Thoracic aorta (tissue), 2 donors: ENCODE measurements around the gene ZBTB17. TPM values are rescaled to one million over a fixed set of nuclear protein-coding genes. Genes with fewer than 3 reads are reported as not detected.

Experiments
- ATAC-seq: fragments of 150-250 bp; one replicate; pipeline ENCODE4 v1.8.0; 2017; ENCODE audit warnings: low read depth; ENCODE audit not compliant: insufficient number of reproducible peaks, low FRiP score
- DNase-seq: peaks from one replicate; pipeline ENCODE4 v3.0.0-alpha.2; 2020; ENCODE audit warnings: low spot score
- H3K27ac ChIP-seq, 2 donors: fragments of 200-600 bp; sonication (generic); 1 replicate in 1 of 2; 2 replicates in 1 of 2; pipeline ENCODE4 v1.5.1; 2016; ENCODE audit warnings: mild to moderate bottlenecking in 2 of 2, moderate library complexity in 2 of 2
- H3K27me3 ChIP-seq: fragments of 200-600 bp; sonication (generic); replicated peaks from 2 replicates; pipeline ENCODE4 v1.6.0; 2016; ENCODE audit warnings: mild to moderate bottlenecking; ENCODE audit not compliant: insufficient read depth
- H3K36me3 ChIP-seq: fragments of 200-600 bp; sonication (generic); one replicate; pipeline ENCODE4 v1.5.1; 2016
- H3K4me1 ChIP-seq, 2 donors: fragments of 200-600 bp; sonication (generic); 1 replicate in 1 of 2; 2 replicates in 1 of 2; pipeline versions ENCODE4 v1.5.1 to v1.6.0; 2016; ENCODE audit warnings: low read depth in 2 of 2, mild to moderate bottlenecking in 1 of 2; ENCODE audit not compliant: control insufficient read depth in 1 of 2
- H3K4me3 ChIP-seq: fragments of 200-600 bp; sonication (generic); 2 replicates; pipeline ENCODE4 v1.5.1; 2016; ENCODE audit warnings: mild to moderate bottlenecking
- H3K9me3 ChIP-seq: fragments of 200-600 bp; sonication (generic); 2 replicates; pipeline ENCODE4 v1.5.1; 2016
- total RNA-seq, 2 donors: library from RNA; depleted of rRNA; stranded (reverse); fragments of >200 nt; gene quantifications; one replicate each; pipeline versions ENCODE4 v1.1.0 to v1.2.3, GENCODE V29; 2016
- TF ChIP-seq, protein P1 (sequence below): fragments of 200-600 bp; sonication (generic); IDR thresholded peaks from one replicate; pipeline ENCODE4 v1.5.1; 2019; ENCODE audit warnings: antibody characterized with exemption

Gene ZBTB17
- total RNA-seq, 2 donors from 2014 or later: 42.9 to 46.5 TPM

DNA sequence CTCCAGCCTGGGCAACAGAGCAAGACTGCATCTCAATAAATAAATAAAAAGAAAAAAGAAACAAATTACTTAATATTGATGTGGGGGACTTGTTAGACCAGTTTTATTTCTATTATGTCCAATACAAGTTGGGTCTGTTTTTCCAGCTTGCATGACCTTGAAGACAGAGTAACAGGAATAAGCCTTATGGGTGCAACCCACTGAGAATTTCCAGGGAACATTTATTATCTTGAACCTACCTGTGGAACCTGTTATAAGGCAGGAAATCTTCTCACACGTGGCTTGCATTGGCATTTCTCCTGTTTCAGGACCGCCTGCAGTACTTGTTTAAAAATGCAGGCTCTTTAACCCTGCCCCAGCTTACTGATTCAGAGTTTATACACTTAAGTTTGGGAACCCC is 64.0 kb downstream of the ZBTB17 start:
- Histone ChIP-seq H3K9me3 (no peaks in the 10 kb centered on the region), H3K27me3 (no peaks in the 10 kb centered on the region), H3K4me3 (no peak overlapping the region), H3K4me1 (peaks cover 0 to 14% of the 10 kb centered on the region in 2 donors), H3K27ac (no peak overlapping the region), H3K36me3 (peaks cover 43% of the 10 kb centered on the region)
- no peak for ATAC-seq
- TF ChIP-seq, protein P1, sequence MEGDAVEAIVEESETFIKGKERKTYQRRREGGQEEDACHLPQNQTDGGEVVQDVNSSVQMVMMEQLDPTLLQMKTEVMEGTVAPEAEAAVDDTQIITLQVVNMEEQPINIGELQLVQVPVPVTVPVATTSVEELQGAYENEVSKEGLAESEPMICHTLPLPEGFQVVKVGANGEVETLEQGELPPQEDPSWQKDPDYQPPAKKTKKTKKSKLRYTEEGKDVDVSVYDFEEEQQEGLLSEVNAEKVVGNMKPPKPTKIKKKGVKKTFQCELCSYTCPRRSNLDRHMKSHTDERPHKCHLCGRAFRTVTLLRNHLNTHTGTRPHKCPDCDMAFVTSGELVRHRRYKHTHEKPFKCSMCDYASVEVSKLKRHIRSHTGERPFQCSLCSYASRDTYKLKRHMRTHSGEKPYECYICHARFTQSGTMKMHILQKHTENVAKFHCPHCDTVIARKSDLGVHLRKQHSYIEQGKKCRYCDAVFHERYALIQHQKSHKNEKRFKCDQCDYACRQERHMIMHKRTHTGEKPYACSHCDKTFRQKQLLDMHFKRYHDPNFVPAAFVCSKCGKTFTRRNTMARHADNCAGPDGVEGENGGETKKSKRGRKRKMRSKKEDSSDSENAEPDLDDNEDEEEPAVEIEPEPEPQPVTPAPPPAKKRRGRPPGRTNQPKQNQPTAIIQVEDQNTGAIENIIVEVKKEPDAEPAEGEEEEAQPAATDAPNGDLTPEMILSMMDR: no peak
- DNase-seq: no peak

DNA sequence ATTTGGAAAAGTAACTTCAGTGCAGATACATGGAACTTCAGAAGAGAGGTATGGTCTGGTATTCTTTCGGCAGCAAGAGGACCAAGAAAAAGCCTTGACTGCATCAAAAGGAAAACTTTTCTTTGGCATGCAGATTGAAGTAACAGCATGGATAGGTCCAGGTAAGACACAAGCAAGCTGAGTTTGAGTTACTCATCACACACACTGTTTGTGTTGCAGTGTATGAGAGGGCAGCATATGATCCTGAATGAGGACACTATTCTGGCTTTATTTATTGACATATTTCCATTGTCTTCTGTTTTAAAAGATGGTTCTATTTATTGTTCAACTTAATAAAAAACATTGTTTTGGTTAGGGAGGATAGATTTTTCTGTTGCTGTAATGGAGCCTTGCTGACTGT is 64.8 kb downstream of the ZBTB17 start:
- ATAC-seq: no peak
- H3K36me3 ChIP-seq: peaks cover 38% of the 10 kb centered on the region
- H3K4me1 ChIP-seq: peaks cover 0 to 9% of the 10 kb centered on the region in 2 donors
- H3K9me3 ChIP-seq: no peaks in the 10 kb centered on the region
- H3K4me3 ChIP-seq: no peak overlapping the region
- no peaks in the 10 kb centered on the region for H3K27me3 ChIP-seq
- H3K27ac ChIP-seq: no peak overlapping the region
- TF ChIP-seq, protein P1: no peak
- no peak for DNase-seq

DNA sequence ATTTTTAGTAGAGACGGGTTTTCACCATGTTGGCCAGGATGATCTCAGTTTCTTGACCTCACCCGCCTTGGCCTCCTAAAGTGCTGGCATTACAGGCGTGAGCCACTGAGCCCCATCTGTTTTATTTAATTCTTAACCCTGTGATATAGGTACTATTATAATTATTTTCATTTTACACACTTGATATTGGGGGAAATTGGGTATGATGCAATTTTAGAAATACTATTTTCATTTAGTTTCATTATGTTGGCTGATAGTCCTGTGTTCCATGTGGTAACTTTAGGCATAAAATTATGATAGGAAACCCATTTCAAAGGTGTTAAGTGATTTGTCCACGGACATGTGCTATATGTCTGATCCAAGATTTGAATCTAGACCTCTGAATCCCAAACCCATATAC is 67.3 kb downstream of the ZBTB17 start:
- no peaks in the 10 kb centered on the region for H3K27me3 ChIP-seq
- ATAC-seq (no peak), DNase-seq (no peak)
- peaks cover 33% of the 10 kb centered on the region for H3K36me3 ChIP-seq
- no peaks in the 10 kb centered on the region for H3K9me3 ChIP-seq
- H3K27ac ChIP-seq: no peak overlapping the region
- peaks cover 5 to 14% of the 10 kb centered on the region in 2 donors for H3K4me1 ChIP-seq
- no peak overlapping the region for H3K4me3 ChIP-seq
- TF ChIP-seq, protein P1: no peak

DNA sequence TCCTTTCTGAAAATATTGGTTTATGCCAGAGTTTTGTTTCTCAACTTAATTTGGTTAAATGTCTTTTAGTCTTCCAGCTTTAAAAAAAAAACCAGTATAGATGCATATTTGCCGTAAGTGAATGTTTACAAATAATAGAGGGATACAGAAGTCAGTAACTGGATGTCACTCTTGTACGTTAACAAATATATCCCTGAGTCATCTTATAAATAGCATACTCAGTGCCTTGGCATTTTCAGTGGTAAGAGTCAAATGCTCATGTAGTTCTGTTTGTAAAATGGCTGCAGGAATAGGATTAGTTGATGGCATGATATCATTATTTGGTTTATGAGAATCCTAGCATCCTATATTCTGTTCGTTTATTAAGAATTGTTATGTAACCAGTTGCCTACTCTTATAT is 73.0 kb downstream of the ZBTB17 start:
- no peak for ATAC-seq
- TF ChIP-seq, protein P1: no peak
- no peaks in the 10 kb centered on the region for H3K9me3 ChIP-seq
- H3K27me3 ChIP-seq: no peaks in the 10 kb centered on the region
- H3K27ac ChIP-seq: peak overlapping the region in 1 of 2 donors; percentile 50
- no peak for DNase-seq
- peaks cover 35 to 62% of the 10 kb centered on the region in 2 donors for H3K4me1 ChIP-seq
- no peak overlapping the region for H3K4me3 ChIP-seq
- H3K36me3 ChIP-seq: no peaks in the 10 kb centered on the region

DNA sequence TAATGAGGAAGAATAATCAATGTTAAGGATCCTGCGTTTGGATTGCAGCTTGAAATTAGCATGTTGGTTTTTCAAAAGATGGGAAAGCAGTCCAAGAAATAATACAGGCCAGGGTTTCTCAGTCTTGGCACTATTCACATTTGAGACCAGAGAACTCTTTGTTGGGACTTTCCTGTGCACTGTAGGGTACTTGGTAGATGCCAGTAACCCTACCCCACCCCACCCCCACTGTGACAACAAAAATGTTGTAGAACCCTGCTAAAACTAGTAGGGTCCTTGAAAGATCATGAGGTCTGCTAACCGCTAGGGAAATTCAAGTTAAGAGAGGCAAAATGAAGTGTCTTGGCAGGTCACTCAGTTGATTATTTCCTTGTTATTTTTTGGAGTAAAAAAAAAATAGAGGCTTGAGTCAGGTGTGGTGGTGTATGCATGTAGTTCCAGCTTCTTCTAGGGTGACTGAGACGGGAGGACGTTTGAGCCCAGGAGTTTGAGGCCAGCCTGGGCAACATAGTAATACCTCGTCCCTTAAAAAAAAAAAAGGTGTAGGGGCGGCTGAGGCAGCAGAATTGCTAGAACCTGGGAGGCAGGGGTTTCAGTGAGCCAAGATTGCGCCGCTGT is 75.1 kb downstream of the ZBTB17 start:
- Histone ChIP-seq H3K4me1 (peaks cover 35 to 60% of the 10 kb centered on the region in 2 donors), H3K27ac (peak overlapping the region; percentile 43 to 65), H3K36me3 (no peaks in the 10 kb centered on the region), H3K27me3 (no peaks in the 10 kb centered on the region), H3K4me3 (peak overlapping the region; percentile 18), H3K9me3 (no peaks in the 10 kb centered on the region)
- ATAC-seq (no peak), DNase-seq (no peak)
- TF ChIP-seq, protein P1: no peak
